K562 treated with DMSO at 1 percent for 48 hours (cell line): ENCODE measurements around the gene AASS. TPM values are rescaled to one million over a fixed set of nuclear protein-coding genes. Genes with fewer than 3 reads are reported as not detected.

Experiments
- total RNA-seq: library from RNA; unstranded; fragments of 300-600 nt; gene quantifications from 2 replicates; pipeline ENCODE4 v1.2.3, GENCODE V29; 2022; ENCODE audit warnings: low replicate concordance; ENCODE audit errors: extremely low read depth

AASS gene
- not detected in 2 replicates for total RNA-seq

DNA sequence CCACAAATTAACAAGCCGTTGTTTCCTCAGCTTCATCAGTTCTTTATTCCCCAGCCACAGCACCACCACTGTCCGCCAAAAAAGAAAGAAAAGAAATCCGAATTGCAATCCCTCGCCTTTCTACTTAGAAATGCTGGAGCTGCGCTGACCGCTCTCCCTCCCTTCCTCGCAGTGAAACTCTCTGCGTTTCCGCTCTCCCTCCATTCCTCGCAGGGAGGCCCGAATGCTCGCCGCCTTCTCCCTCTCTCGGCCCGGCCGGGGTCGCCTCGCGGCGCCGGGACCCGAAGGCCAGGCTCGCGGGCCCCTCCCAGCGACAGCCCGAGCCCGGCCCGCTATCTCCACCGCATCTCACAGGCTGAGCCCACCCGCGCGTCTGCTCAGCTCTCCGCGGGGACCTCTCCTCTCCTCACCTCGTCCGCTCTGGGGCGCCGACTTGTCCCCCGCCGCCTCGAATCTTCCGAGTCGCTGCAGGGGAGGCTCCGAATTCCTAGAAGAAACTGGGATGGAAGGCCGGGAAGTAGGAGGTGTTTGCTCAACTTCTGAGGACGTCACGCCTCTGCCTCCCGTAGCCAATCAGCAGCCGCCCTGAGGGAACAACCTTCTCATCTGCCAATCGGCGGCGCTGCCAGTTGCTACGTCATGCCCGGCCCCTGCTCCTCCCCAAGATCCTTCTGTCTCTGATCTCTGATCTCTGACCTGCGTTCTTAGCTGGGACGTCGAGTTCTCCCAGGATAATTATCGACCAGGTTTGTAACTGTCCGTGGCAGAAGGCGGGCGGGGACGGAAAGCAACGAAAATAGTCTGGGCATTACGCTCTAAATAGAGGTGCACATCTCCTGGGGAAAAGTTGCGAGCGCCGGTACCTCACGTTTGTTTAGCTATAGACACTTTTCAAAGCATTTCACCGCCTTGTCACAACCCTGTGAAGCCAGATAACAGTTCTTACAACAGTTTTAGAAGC, at the start of gene AASS:
Gene AASS (minus strand): TSS at position 499 of the 961 bp plus-strand sequence. CDS start 10,523 bp downstream, outside the sequence.

Other genes starting within 250 kb of the AASS start
- gene FEZF1, start 160.5 kb upstream of the AASS start, total RNA-seq: not detected in 2 replicates